Measurements from ENCODE around the gene FOXP4.

DNA sequence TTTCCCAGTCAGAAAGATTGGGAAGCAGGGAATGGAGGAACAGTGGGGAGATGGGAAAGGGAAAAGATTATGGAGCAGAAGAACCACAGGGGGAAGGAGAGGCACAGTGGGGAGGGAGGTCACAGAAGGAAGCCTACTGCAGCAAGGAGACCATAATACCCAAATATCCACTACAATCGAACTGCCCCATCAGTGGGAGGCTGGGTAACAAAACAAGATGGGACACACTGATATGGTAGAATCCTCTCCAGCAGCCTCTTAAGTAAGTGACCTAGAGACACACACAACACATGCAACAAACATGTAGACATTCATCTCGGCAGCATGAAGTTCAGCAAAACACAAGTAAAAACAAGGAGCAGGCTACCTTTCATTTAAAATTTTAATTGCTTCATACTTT, 4.8 kb upstream of the FOXP4 start:
- TF ChIP-seq, protein P1, sequence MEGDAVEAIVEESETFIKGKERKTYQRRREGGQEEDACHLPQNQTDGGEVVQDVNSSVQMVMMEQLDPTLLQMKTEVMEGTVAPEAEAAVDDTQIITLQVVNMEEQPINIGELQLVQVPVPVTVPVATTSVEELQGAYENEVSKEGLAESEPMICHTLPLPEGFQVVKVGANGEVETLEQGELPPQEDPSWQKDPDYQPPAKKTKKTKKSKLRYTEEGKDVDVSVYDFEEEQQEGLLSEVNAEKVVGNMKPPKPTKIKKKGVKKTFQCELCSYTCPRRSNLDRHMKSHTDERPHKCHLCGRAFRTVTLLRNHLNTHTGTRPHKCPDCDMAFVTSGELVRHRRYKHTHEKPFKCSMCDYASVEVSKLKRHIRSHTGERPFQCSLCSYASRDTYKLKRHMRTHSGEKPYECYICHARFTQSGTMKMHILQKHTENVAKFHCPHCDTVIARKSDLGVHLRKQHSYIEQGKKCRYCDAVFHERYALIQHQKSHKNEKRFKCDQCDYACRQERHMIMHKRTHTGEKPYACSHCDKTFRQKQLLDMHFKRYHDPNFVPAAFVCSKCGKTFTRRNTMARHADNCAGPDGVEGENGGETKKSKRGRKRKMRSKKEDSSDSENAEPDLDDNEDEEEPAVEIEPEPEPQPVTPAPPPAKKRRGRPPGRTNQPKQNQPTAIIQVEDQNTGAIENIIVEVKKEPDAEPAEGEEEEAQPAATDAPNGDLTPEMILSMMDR (IDR thresholded peaks at IDR 0.05), result no peak
- no peak for TF ChIP-seq POLR2A (IDR thresholded peaks at IDR 0.05)

Measured in thyroid gland (tissue), 4 donors.